BJ (cell line): ENCODE results near the gene RPS19. TPM values are rescaled to one million over a fixed set of nuclear protein-coding genes. Genes with fewer than 3 reads are reported as not detected.

ENCODE experiments used
- CTCF ChIA-PET: fragments of 350-600 bp; formaldehyde crosslinking; extraction: SDS; loops from one replicate; lab custom pipeline; 2021; ENCODE audit warnings: antibody characterized with exemption, inconsistent platforms; lab: Yijun Ruan, JAX
- POLR2A ChIA-PET: fragments of 300-600 bp; sonication (Branson Sonifier 250); formaldehyde crosslinking; extraction: SDS; loops from one replicate; lab custom pipeline; 2021; ENCODE audit warnings: antibody characterized with exemption; lab: Charles Lee
- DNase-seq: peaks from one replicate; pipeline ENCODE4 v3.0.0-alpha.2; 2011; ENCODE audit warnings: low read depth
- H3K27me3 ChIP-seq: 2 replicates; pipeline ENCODE4 v1.6.0; 2011; ENCODE audit warnings: low read length; ENCODE audit not compliant: control insufficient read depth, insufficient read depth
- H3K36me3 ChIP-seq: 2 replicates; pipeline ENCODE4 v1.5.1; 2011; ENCODE audit warnings: low read length; ENCODE audit not compliant: control insufficient read depth, insufficient read depth
- H3K4me3 ChIP-seq: 2 replicates; pipeline ENCODE4 v1.5.1; 2011; ENCODE audit warnings: low read depth, mild to moderate bottlenecking, control low read depth, low read length
- CTCF ChIP-seq: IDR thresholded peaks from 2 replicates; pipeline ENCODE4 v1.5.1; 2011; ENCODE audit warnings: low read depth, mild to moderate bottlenecking, control low read depth, inconsistent platforms, low read length, moderate library complexity; ENCODE audit not compliant: insufficient read depth
- polyA plus RNA-seq: library from polyadenylated mRNA; depleted of rRNA; stranded (reverse); fragments of >200 nt; gene quantifications from 2 replicates; pipeline ENCODE4 v1.2.3, GENCODE V29; 2011

RPS19 gene
- polyA plus RNA-seq, 1 experiment, result 1,209 TPM

GRCh38 chr19:41843371-41843770 is 16.7 kb upstream of the RPS19 start:
- Histone ChIP-seq H3K27me3 (peaks cover 8% of the 10 kb centered on the region; the same call in 1 of the 2 replicates), H3K4me3 (no peak overlapping the region), H3K36me3 (no peaks in the 10 kb centered on the region)
- CTCF ChIA-PET, result interaction anchor here (2.0 kb wide), 1 partner anchor 7 kb away, joined by 8 read pairs; no protein-coding TSS in a partner anchor
- DNase-seq, result no peak
- TF ChIP-seq CTCF, result no peak
- POLR2A ChIA-PET, result no interaction called here

GRCh38 chr19:41844601-41845000 is 15.5 kb upstream of the RPS19 start, which contains the start of gene LYPD4:
Gene LYPD4 (minus strand): TSS chr19:41844683. CDS start chr19:41839285, 5,398 bp downstream.
- H3K4me3 ChIP-seq, result no peak within 1 kb of the TSS
- peaks cover 3% of the 10 kb centered on the region; the same call in 1 of the 2 replicates for H3K27me3 ChIP-seq
- no peak for DNase-seq
- no peaks in the 10 kb centered on the region for H3K36me3 ChIP-seq
- ChIA-PET CTCF (interaction anchor here (2.0 kb wide), 1 partner anchor 9 kb away, joined by 8 read pairs; no protein-coding TSS in a partner anchor), POLR2A (no interaction called here)
- TF ChIP-seq CTCF, result no peak

- Histone ChIP-seq H3K27me3 (peaks cover 3% of the 10 kb centered on the region; the same call in 1 of the 2 replicates), H3K36me3 (no peaks in the 10 kb centered on the region), H3K4me3 (no peak within 1 kb of the TSS)
- TF ChIP-seq CTCF, result no peak
- ChIA-PET POLR2A (no interaction called here), CTCF (interaction anchor here (2.0 kb wide), 1 partner anchor 9 kb away, joined by 8 read pairs; no protein-coding TSS in a partner anchor)
- no peak for DNase-seq
Measured at GRCh38 chr19:41845001-41845050, 15.2 kb upstream of the RPS19 start, which contains the start of gene DMRTC2. Gene DMRTC2 (plus strand): TSS chr19:41845042. CDS start chr19:41847429, 2,387 bp downstream.

DNA sequence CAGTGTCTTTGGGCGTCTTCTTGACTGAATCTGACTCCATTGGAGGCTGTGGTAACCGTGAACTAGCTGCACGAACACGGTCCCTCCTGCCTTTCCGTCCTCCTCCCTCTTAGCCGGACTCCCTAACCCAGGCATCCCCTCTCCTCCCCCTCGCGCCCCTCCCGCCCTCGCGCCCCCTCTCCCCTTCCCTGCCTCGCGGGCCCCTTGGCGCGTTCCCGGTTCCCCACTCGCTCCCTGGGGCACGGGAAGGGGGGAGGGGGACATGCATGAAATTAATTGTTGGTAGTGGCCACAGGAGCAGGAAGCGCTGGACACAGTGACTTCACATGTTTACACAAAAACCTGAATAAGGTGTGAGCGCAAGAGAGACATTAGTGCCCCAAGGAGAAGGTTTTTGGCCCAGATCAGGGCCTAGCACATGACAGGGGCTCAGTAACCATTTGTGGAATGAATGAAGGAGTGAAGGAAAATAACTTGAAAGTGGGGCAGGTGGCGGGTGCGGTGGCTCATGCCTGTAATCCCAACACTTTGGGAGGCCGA is 14.9 kb upstream of the RPS19 start:
- Histone ChIP-seq H3K27me3 (peaks cover 3% of the 10 kb centered on the region; the same call in 1 of the 2 replicates), H3K4me3 (no peak overlapping the region), H3K36me3 (no peaks in the 10 kb centered on the region)
- CTCF ChIA-PET, result interaction anchor here (2.0 kb wide), 1 partner anchor 9 kb away, joined by 8 read pairs; no protein-coding TSS in a partner anchor
- no peak for DNase-seq
- no peak for TF ChIP-seq CTCF
- POLR2A ChIA-PET, result no interaction called here

DNA sequence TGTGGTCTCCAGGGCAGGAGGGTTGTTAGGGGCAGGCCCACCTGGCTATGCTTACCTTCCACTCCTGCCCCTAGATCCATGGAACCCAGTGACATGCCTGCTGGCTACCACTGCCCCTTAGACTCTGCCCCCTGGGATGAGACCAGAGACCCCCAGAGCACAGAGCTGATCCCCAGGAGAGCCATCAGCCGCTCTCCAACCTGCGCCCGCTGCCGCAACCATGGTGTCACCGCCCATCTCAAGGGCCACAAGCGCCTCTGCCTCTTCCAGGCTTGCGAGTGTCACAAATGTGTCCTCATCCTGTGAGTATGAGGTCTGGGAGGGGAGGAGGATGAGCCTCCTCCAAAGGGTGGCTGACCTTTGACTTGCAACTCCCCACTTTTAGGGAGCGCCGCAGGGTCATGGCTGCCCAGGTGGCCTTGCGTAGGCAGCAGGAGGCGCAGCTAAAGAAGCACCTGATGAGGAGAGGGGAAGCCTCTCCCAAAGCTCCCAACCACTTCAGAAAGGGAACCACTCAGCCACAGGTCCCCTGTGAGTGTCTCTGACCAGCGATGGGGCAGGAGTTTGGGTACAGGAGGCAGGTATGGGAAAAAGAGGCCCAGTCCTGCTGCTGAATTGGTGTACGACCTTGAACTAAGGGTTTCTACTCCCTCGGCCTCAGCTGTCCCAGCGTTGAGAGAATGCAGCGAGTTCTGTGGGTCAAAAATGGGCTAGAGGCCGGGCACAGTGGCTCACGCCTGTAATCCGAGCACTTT is 12.5 kb upstream of the RPS19 start:
- CTCF ChIA-PET, result interaction anchor here (3.0 kb wide), 1 partner anchor 12 kb away, joined by 18 read pairs; no protein-coding TSS in a partner anchor
- no peak for DNase-seq
- POLR2A ChIA-PET, result no interaction called here
- Histone ChIP-seq H3K27me3 (peaks cover 13% of the 10 kb centered on the region), H3K36me3 (no peaks in the 10 kb centered on the region), H3K4me3 (no peak overlapping the region)
- no peak for TF ChIP-seq CTCF
